CD4-positive, alpha-beta T cell treated with Interferon alpha-2 for 1 hour (primary cell): ENCODE data around the gene MOGAT2.

ENCODE experiments used
- DNase-seq, 2 donors: peaks; one replicate each; pipeline ENCODE4 v3.0.0-alpha.2; 2020 to 2022

The MOGAT2 gene

DNA sequence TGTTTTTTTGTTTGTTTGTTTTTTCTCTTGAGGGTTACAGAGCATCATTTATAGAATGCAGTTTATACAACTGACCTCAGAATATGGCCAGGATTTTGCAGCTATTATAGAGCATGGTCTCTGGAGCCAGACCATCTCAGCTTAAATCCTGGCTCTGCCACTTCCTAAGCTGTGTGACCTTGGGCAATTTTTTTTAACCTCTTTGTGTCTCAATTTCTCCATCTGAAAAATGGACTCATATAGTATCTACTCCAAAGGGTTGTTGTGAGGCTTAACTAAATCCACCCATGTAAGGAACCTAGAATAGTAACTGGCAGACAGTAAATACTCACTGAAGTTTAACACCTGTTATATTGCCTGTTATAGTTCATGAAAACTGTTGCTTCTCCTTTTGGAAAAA lies 42.6 kb downstream of the MOGAT2 start:
- DNase-seq = no peak

DNA sequence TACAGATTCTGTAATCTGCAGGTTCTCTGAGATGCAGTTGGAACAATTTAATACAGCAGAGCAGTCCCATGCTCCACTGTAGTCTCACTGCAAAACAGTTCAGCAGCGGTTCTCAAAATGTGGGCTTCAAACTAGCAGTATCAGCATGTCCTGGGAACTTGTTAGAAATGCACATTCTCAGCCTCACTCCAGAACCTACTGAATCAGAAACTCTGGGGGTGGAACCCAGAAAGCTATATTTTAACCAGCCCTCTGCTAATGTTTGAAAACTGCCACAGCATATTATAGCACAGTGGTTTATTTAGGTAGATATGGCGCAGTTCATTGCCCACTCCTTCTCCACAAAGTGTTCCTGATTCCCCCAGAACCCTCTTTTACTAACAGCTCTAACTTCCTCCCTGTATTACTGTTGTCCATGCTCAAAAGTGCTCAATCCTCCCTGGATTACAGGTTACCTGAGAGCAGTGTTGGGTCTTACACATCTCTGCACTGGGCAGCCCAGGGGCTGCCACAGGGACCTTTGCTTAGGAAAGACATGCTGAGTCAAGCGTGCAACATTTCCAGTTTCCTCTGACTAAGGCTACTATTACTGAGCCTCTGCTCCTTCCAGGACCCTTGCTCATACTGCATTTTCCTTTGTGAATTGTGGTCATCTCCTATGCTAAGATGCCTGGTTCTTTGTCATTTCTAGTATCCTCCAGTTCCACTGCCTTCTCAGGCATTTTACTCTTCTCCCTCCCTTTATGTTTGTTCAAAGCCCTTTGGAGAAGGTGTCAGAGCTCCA lies 43.3 kb downstream of the MOGAT2 start:
- no peak for DNase-seq

DNA sequence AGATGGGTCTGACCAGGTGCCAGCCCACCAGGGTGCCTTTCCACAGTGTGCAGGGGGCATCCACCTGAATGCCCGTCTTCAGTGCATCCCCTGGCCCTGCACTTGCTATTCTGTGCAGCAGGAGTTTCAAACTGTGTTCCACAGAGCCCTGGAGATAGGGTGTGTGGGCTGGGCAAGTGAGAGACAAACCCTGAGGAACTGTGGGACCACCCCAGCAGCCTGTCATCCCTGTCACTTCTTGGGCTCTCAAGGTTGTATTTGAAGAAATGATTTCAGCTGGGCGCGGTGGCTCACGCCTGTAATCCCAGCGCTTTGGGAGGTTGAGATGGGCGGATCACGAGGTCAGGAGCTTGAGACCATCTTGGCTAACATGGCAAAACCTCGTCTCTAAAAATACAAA lies 44.5 kb downstream of the MOGAT2 start:
- no peak for DNase-seq

DNA sequence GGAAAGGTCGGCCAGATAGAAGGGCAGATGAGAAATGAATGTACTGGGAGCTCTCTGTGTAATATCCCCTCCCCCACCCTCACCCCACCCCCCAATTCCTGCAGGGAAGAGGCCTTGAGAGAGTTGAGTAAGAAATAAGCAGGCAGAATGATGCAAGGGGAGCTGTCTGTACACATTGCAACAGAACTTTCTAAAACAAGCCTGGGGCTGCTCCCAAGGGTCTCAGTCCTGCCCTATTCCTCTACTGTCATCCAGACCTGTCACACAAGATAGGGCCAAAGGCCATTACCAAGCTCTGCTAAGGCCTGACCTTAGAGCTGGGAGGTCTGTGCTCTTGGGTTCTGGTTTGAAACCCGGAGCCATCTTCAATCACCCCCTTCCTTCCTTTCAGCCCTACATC lies 45.2 kb downstream of the MOGAT2 start:
- no peak for DNase-seq

DNA sequence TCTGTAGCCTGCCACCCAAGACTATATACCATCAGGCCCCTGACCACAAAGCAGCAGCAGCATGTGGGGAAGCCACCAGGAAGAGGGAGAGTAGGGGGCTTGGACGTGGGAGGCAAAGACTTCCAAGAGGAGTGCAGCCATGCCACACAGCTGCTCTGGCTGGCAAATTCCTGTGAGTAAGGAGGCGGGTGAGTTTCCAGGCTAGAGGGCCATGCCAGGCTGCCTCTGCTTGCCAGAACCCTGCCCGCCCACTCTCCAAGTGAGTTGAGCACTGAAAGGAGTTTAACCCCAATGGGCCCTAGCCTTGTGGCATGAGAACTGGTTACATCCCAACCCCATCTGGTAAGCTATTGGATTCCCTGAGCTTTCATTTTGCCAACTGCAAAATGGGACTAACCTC lies 46.2 kb downstream of the MOGAT2 start:
- DNase-seq = no peak

DNA sequence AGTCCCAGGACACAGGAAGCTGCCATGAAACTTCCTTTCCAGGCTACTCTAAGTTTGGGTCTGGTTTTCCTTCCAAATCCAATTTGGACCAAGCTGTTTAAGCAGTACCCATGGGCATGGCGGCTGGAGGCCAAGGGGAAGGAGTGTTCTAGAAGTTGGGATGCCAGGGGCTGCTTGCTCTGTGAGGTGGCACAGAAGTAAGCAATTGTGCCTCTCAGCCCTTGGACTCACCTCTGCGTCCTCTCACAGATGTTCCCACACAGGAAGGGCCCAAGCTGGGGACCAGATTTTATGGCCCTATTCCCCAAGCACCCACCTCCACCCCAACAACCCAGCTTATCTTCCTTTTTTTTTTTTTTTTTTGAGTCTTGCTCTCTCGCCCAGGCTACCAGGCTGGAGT lies 47.5 kb downstream of the MOGAT2 start:
- DNase-seq = no peak

DNA sequence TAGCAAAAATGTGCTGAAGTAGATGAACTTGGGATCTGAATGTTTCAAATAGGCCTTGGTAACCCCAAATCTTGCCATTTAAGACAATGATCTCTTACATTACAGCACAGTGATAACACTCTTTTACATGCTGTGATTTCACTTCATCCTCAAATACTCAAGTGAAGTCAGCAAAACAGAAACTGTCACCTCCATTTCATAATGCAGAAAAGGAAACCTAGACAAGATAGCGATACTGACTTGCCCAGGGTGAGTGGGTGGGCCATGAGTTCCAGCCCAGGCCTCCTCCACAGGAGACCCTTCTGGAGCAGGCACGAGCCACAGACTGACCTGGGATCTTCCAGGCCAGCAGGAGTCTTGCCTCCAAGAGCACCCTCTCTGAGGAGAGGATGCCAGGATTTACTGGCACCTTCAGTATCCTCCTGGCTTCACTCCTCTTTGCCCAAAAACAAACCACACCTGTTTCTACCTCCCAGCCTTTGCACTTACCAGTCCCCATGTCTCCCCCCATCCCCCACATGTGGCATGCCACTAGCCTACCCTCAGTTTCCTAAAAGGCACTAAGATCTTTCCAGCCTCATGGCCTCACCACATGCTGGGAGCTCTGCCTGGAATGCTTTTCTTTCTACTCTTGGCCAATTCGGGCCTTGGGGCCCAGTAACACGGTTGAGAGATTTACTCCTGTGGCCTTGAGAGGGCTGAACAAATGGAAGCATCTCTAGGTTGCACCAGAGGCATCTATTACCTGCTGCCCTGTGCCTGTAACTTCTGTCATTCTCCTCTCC lies 49.0 kb downstream of the MOGAT2 start:
- DNase-seq = no peak

DNA sequence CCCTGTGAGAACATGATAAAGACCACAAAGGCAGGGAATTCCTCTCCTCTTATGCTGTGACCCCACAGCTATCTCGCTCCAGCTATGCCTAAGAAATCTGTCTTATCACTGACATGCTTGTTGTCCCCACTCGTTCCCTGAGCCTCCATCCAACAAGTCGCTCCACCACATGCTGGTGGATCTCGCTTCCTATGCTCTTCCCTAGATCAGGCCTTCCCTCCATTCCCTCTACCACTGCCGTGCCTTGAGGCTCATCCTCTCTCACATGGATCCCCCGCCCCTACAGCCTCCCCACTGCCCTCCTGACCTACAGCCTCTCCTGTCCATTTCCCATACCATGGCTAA lies 49.6 kb downstream of the MOGAT2 start:
- no peak for DNase-seq

DNA sequence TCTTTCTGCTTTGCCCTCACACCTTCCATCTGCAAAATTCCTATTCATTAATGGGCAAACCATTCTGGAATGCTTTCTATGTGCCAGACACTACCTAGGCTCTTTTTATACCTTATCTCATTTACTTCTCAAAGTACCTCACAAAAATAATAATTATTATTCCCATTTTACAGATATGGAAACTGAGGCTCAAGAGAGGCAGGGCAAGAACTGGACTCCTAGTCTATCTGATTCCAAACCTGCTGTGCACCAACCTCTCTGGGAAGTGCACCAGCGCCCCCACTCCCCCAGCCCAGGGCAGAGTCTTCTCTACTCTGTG lies 50.1 kb downstream of the MOGAT2 start:
- DNase-seq = no peak

DNA sequence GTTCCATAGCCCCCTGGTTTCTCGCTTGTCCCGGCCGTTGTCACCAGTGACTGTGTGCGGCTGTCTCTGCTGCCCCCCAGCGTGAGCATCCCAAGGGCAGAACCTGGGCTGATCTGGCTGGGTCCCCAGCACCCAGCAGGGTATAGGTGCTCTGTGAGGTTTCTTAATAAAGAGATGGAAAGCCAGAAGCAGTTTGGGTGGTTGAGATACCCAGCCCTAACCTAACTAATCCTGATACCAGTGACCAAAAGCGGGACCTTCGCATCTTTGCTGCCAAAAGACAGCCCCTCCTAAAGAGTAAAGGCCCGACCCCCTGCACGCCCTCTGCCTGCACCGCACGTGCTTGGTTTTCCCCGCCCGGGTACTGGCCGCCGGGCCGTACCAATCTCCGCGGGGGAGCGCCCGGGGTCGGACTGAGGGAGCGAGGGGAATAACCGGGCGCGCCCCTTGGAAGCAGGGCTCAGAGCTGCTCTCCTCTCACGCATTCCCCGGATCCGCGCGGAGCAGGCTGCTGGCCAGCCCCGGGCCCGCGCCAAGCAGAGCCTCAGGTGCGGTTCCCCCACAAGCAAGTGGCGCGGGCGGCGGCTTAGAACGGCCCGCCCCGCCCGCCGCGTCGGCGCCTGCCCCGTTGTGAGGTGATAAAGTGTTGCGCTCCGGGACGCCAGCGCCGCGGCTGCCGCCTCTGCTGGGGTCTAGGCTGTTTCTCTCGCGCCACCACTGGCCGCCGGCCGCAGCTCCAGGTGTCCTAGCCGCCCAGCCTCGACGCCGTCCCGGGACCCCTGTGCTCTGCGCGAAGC lies 50.7 kb downstream of the MOGAT2 start, which contains the start of gene DGAT2:
Gene DGAT2, plus strand, starts transcription at position 667 of the 797 bp plus-strand sequence. CDS start 214 bp downstream, outside the sequence.
- peak; percentile 72 to 77 for DNase-seq

DNA sequence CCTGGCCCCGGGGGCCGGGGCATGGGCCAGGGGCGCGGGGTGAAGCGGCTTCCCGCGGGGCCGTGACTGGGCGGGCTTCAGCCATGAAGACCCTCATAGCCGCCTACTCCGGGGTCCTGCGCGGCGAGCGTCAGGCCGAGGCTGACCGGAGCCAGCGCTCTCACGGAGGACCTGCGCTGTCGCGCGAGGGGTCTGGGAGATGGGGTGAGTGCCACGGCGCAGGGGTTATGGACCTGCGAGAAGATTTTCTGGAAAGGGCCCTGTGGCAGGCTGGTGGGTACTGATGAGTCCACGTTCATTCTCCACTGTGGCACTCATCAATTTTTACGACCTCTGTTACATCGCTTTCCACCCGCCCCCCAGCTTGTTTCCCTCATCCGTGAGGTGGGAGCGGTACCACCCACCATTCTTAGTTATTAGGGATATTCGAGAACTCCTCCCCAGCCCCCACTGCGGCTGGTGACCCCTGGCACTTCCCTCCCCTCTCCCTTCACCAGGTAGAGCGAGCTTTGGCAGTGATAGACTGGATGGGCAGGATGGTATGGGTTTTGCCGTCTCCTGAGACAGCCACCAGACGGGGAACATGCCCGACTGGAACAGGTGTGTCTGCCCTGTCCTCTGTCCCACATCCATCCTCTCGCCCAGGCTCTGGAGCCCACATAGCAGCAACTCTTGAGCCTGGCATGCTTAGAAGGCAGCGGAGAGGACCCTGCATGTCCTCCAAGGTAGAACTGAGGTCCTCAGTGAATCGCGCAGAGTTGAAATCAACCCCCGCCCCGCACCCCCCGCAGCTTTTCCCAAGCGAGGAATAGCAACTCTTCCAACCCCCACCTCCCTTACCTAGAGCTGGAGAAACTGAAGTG lies 51.5 kb downstream of the MOGAT2 start:
- DNase-seq = no peak

DNA sequence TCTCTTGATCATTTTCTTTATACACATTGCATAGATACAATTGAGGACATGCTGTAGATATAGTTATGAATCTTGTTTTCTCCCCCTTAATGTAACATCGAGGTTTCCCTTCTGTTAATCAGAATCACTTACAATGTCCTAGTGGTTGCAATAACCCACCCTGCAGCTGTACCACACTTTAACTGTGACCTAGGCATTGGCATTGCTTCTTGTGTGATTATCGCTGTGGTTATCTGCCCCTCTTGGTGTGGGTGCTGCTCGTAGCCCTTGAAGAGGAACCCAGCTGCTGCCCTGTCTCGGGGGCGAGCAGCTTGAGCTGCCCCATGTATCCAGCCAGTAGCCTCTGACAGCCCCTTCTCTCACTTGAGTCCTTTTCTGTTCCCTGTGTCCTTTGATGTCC lies 52.5 kb downstream of the MOGAT2 start:
- DNase-seq = no peak

DNA sequence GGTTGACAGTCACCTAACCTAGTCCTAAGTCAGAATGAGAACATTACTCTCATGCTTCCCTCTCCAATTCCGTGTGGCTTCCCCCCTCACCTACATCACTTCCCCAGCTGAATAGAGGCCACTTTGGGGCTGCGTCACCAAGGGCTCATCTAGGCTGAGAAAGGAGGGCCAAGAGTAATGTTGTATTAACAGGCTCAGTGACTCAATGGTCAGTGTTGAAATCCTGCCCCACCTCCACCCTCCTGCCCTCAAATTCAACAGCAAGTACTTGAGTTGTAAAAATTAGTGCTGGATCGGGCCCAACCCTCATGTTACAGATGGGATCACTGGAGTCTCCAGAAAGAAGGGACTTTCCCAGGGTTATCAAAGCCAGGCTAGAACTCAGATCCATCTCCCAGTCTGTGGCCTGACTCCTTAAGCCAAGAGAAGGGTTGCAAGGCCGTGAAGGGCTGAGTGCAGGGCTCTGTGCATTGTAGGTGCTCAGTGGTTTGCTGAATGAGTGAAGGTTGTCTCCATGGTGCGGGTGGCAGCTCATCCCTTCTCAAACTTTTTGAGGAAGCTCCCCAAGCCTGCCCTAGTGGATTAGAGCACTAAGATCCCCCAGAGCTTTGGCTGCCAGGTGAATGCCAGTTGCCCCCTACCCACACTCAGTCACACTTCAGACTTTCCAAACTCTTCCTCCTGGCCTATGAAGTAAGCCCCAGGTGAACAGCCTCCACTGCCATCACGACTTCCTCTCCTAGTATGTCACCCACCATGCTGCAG lies 54.2 kb downstream of the MOGAT2 start:
- peak in 1 of 2 donors; percentile 69 for DNase-seq

DNA sequence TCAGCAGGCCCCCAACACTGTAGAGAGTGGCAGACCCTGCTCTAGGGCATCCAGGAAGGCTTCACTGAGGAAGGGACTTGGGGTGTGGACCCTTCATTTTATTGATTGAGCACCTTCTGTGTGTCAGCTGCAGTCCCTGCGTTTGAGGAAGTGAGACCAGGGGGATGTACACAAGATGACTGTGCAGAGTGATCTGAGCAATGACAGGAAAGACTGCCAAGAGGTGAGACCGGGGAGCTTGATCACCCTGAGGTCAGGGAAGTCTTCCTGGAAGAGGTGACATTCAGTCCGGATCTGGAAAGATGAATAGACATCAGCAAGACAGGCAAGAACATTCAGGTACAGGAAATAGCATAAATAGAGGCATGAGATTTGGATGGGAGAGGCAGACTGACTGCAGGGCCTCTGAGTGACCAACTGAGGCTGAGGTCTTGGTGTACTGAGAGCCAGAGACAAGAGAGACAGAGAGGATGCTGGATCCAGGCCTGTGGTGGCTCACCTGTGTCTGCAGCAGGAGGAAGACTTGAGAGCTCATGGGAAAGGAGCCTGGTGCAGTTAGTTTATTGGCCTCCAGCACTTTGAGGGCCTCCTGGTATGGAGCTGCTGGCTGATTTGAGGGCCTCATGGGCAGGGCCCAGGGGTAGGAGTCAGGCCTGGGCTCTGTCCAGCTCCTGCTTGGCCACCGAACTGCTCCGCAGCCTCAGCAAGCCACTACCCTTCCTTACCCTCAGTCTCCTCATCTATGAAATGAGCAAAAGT lies 56.1 kb downstream of the MOGAT2 start:
- peak; percentile 18 to 71 for DNase-seq

DNA sequence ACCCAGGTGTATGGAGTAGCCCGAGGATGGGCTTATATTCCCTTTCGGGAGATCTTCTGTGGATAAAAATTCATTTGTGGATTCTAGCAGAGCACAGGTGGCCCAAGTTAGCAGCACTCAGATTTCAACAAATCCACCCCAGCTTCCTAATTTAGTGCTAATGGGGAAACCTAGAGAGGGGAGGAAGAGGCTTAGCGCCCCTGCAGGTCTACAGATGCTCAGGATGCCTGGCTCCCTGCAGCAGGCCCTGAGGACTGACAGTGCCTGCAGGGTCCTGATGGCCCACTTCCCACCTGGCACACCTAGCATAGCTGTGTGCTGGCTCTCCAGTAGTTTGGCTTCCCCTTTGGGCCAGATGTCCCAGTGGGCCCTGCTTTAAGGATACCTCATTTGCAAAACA lies 57.4 kb downstream of the MOGAT2 start:
- DNase-seq = no peak

DNA sequence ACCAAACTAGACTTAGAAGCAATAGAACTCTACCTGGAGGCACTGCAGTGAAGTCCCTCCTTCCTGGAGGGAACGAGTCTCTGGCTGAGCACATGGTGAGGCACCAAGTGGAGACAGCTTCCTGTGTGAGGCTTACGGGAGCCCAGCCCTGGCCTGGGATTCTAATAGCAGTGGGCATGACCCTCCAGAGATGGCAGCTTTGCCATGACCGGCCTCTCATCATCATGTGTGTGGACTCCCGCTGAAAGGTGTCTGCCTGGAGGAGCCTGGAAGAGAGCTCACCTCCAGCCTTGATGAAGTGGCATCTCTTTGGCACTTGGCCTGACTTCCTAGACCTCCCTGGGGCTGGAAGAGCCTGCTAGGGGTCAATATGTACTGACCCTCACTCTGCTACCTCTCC lies 58.9 kb downstream of the MOGAT2 start:
- DNase-seq = no peak

DNA sequence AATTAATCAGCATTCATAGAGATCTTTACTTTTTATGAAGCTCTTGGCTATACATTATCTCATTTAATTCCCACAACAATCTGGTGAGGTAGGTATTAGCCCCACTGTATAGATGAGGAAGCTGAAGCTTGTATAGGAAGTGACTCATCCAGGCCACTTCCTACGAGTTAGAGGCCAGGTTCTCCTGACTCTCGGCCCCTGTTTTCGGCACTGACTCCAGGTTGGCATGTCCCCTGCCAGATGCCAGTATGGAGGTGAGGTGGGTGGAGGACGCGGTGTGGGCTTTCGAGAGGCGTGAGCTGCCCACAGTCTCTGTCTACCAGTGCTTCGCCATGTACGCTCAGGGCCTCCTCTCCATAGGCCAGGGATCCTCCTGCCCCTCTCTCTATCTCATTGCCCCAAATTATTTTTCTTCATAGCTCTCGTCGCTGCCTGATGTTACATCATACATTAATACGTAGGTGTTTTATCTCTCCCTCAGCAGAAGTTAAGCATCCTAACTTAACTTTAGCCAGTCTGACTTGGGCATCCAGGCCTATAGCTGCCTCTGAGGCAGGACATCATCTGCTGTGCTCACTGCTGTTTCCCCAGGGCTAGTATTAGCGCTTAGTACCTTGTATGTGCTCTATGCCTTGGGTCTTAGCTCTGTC lies 59.9 kb downstream of the MOGAT2 start:
- no peak for DNase-seq

DNA sequence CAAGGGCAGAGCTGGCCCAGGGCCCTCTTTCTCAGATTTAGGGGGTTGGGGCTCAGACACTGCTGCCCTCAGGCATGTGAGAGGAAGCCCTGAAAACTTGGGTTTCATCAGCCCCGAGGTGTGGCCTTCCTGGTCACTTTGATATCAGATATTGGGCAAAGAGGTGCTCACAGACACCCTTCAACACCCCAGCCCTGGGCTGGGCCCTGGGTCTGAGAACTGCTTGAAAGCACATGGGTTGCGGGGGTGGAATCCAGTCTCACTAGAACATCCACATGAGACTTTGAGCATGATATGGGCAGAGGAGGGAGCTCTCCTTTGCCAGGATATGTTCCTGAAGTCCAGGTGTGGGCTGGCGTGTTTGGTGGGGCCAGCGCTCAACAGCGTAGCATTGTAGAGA lies 61.3 kb downstream of the MOGAT2 start:
- DNase-seq = no peak

DNA sequence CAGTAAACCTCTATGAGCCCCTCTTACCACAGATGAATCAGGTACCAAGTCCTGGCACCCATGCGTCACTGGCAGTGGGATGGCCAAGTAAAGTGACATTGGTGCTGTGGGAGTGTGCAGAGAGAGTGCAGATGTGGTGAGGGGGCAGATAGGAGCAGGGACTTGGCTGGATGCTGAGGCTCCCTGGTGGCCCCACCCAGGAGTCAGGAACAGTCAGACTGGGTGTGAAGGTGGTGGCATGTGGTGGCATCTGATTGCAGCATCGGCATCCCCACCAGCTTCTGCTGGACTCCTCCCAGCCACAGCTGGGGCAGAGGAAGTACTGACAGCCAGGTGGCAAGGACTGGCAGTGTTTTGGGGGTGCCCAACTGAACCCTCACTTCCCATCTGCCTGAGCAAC lies 62.3 kb downstream of the MOGAT2 start:
- DNase-seq = no peak

DNA sequence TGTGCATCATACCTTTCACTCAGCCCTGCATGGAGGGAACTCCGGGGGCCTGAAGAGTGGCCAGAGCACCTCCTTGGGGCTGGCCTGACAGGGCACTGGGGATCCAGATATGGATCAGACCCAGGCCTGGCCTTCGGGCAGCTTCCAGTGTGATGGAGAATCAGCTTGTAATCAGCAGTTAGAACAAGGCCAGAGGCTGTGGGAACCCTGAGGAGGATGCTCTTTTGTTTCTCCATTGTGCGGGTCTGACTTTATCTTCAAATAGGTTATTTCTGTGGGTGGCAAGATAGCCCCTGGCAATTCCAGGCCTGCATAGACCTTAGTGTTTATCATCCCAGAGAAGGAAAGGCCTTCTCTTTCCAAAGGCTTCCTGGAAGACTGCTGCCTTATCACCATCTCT lies 63.2 kb downstream of the MOGAT2 start:
- DNase-seq = no peak

DNA sequence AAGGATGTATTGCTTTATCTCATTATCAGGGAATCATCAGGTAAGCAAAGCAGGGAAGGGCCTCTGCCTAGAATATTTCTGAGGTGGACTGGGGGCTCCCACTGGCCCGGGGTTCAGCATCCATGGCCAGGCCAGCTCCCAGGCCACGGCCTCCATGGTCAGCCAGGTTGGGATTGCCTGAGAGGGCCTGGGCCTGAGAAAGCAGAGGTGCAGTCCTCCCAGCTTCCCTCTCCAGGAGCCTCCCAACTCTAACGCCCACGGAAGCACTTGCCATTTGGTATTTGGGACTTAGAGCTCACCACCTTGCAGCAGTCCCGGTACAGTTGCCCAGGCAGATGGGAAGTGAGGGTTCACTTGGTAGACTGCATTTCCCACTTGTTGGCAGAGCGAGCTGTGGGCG lies 63.7 kb downstream of the MOGAT2 start:
- no peak for DNase-seq
